ENCODE data around the gene RIPOR2.

GRCh38 chr6:24960991-24961475 lies 25.3 kb upstream of the RIPOR2 start:
- TF ChIP-seq CTCF (conservative IDR thresholded peaks at IDR 0.05 in 1 of 2, IDR thresholded peaks at IDR 0.05 in 1 of 2; ENCODE audit: extremely low read depth in 1 of 2, insufficient read depth in 1 of 2, low read depth in 1 of 2, low read length in 2 of 2) (no peak), EZH2 (IDR thresholded peaks at IDR 0.05; ENCODE audit: borderline replicate concordance, low read length) (no peak)

Measured in mammary epithelial cell (primary cell).